Measurements from ENCODE around the gene LAG3.

The LAG3 gene

GRCh38 chr12:6791931-6792520 is 19.7 kb downstream of the LAG3 start:
- no peak for DNase-seq

DNA sequence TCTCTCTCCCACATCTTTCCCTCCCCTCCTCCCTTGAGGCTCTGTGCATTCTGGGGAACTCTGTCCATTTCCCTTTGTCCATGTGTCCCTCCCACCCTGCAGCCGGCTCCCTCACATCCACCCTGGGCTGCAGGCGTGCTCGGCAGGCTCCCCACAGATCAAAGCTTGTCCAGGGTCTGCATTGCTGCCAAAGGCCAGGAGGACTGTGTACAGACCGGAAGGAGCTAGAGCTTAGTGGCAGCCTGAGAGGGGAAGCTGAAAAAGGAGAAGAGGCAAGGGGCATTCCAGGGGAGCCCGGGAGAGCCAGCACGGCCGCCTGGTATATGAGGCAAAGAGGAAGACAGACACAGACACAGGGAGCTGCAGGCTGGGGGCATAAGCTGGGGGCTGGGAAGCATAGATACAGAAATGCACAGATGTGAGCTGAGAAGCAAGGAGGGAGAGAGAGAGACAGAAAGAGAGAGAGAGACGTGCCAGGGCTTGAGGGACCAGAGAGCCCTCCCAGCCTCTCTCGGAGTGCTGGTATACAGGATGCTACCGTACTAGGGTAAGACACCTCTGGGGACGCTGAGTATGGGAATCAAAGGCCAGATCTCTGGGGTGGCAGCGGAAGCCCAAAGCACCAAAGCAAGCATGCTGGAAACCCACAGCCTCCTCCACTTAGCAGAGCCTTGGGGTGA is 20.3 kb downstream of the LAG3 start:
- no peak for DNase-seq

DNA sequence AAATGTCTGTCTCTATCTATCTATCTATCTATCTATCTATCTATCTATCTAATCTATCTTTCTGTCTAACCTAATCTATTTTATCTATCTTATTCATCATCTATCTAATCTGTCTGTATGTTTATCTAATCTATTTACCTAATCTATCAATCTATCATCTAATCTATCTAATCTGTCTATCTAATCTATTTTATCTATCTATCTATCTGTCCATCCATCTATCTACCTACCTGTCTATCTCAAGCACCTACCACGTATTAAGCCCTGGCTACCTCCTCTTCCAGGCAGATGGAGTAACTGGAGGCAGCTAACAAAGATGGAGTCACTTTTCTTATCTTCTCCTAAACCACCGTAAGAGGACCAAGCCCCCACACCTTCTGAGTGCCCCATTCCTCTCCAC is 22.8 kb downstream of the LAG3 start:
- no peak for DNase-seq

- DNase-seq, result no peak
Observed at GRCh38 chr12:6796576-6796975, 24.3 kb downstream of the LAG3 start.

- no peak for DNase-seq
Observed at GRCh38 chr12:6799147-6799546, 26.8 kb downstream of the LAG3 start.

DNA sequence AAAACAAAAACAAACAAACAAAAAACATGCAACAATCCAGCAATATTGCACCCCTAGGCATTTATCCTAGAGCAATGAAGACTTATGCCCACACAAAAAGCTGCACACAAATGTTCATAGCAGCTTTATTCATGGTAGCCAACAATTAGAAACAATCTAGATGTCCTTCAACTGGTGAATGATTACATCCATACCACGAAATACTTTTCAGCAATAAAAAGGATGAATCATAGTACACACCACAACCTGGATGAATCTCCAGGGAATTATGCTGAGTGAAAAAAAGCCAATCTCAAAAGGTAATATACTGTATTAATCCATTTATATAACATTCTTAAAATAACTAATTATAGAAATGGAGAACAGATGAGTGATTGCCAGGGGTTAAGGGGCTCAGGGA is 34.9 kb downstream of the LAG3 start:
- DNase-seq, result no peak

GRCh38 chr12:6809056-6809455 is 36.7 kb downstream of the LAG3 start:
- no peak for DNase-seq

DNA sequence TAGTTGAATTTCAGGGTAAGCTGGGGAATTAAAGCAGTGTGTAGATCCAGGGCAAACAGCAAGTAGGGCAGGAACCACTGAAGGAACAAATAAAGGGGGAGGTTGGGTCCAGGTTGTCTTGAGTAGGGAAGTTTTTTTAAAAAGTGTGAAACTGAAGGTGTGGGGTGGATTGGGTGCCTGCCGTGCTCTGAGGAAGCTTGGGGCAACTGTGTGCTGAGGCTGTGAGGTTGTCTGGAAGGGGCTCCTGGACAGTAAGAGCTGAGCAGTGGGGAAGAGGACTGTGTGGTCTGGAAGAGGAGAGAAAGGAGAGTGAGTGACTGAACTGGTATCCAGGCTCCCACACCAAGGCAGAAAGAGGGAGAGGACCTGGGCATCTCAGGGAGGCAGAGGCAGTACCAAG is 38.4 kb downstream of the LAG3 start:
- no peak for DNase-seq

DNA sequence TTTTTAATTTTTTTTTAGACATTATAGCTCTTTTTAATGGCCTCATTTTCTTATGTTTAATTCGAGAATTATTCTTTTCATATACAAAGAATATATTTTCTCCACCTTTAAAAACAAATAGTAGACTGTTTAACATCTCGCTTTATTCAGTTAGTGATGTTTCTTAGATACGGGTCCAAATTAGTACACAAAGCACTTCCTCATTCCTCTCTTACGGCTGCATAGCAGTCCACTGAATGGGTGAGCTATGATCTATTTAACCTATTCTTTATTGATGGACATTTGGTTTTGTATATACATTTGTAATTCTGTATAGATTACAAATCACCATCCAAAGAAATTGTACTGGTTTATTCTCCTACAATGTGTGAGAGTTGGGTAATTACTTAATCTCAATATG is 41.0 kb downstream of the LAG3 start:
- DNase-seq, result no peak

- no peak for DNase-seq
Observed at GRCh38 chr12:6816598-6816997, 44.3 kb downstream of the LAG3 start.

GRCh38 chr12:6817098-6817497 is 44.8 kb downstream of the LAG3 start:
- DNase-seq, result no peak

DNA sequence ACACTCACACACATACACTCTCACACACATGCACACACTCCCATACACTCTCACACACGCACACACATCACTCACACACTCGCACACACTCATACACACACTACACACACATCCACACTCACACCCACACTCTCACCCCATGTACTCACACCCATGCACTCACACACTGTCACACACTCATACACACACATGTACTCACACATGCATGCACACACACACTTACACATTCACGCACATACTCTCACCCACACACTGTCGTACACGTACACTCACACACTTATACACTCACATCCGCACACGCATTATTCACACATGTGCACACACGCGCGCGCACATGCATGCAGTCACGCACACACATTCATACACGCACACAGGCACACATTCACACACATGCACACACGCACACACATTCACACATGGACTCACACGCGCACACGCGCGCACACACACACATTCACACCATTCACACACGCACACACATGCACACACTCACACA is 45.4 kb downstream of the LAG3 start:
- DNase-seq, result no peak

GRCh38 chr12:6818222-6818621 is 45.9 kb downstream of the LAG3 start:
- DNase-seq, result no peak

DNA sequence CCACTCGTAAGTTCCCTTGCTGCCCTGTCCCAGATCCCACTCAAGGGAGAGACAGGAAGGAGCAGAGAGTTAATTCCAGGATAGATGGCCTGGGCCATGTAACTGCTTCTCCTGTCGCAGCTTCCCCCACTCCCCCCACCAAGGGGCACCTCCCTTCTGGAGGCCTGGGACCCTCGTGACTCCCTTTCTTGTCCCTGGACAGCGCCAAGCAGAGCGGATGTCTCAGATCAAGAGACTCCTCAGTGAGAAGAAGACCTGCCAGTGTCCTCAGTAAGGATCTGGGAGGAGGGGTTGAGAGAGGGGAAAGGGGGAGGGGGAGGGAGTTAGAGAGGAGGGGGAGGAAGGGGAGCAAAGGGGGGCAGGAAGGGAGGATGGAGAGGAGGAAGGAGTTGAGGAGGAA is 46.3 kb downstream of the LAG3 start:
- DNase-seq, result no peak

GRCh38 chr12:6819106-6820030 is 47.0 kb downstream of the LAG3 start:
- no peak for DNase-seq

DNA sequence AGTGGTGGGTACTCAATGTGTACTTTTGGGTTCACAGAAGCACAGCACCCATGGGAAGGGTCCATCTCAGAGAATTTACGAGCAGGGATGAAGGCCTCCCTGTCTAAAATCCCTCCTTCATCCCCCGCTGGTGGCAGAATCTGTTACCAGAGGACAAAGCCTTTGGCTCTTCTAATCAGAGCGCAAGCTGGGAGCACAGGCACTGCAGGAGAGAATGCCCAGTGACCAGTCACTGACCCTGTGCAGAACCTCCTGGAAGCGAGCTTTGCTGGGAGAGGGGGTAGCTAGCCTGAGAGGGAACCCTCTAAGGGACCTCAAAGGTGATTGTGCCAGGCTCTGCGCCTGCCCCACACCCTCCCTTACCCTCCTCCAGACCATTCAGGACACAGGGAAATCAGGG is 47.8 kb downstream of the LAG3 start:
- DNase-seq, result no peak

DNA sequence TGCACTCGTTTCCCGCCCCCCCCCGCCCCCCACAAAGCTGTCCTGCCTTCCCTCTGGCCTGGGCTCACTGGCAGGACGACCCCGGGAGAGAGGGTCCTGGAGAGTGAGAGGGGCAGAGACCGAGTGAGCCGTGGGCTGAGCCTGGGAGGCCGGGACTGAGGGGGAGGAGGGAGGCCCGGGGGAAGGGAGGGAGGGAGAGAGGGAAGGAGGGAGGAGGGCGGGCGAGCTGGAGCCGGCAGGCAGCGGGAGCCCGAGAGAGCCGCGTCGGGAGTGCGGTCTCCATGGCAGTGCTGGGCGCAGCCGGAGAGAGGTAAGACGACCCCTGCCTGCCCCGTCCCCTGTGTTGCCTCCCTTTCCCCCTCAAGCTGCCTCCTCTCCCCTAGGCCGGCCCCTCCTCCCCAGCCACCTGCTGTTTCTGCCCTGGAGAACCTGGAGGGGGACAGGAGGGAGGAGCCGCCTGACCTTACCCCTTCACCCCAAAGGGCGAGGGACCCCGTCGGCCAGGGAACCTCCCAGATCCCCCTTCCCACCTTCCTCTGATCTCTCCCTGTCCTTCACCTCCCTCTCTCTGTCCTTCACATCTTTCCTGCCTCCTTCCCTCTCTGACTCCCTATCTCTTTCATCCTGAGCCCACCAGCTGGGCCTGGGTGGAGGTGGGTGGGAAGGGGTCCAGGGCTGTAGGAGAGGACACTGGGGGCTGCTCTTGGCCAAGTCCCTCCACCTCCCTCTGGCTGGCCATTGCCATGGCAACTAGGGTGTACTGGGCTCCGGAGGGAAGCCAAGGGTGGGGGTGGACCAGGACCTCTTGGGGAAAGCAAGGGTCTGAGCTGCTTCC is 49.5 kb downstream of the LAG3 start, which contains the start of gene GPR162:
GPR162 (plus strand) TSS at position 231 of the 835 bp plus-strand sequence. CDS start 2,078 bp downstream, outside the sequence.
- DNase-seq, result peak; percentile 15 to 58

DNA sequence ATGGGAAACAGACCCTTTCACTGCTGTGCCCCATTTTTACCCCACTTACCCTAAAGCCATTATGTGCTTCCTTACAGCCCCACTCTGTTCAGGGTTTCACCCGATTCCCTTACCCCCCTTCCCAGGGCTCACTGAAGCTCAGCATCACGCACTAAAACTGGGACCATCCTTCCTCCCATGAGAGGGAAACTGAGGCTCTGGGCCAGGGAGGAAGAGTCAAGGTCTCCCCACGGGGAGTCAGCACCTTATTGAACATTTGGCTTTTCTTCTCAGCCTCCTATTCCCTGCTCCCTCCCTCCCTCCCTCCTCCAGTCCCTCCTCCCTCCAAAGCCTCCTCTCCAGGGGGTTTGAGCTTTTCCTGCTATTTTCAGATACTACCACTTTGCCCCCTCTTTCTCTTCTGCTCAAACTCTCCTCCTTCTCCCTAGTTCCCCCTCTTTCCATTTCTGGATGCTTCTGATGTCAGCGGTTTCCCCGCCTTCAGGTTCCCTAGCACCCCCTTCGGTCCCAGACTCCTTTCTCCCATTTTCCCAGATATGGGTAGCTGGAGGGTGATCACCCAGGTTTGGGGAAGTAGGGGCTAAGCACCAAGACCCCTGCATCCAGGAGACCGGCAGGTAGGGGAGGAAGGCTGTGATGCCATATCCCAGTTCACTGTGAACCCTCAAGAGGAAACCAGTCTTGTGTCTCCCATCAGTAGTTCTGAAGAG is 50.3 kb downstream of the LAG3 start:
- DNase-seq, result no peak

DNA sequence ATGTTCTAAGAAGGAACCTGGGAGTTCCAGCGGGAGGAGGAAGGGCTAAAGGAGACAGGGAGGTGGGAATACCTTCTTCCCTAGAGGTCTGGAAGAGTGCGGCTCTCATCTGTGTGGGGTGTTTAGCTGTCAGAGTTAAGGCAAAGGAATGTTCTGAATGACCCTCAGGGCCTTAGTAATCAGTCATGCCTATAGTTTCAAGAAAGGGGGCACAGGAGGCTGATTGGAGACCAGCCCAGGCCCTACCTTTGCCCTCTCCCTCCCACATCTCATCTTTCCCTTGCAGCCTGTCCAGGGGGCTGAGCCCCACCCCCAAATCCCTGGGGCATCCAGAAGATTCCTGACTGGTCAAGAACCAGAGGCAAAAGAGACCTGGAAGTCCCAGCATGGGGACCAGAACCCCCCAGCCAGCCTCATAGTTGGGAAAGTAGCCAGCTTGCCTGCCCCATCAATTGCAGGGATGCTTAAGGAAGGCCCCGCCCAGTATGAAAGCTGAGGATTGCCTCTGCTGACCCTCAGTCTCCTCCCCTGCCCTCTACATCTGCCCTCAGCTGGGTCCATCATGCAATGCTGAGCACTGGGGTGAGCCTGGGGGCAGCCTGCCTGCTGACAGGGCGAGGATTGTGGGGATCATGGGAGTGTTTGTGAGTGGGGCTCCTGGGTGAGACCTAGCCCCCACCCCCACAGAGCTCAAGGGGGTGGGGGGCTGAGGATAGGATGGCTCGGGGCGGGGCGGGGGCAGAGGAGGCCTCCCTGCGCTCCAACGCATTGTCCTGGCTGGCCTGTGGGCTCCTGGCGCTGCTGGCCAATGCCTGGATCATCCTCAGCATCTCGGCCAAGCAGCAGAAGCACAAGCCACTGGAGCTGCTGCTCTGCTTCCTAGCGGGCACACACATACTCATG is 51.1 kb downstream of the LAG3 start:
- DNase-seq, result no peak

- DNase-seq, result no peak
Observed at GRCh38 chr12:6824085-6824775, 51.9 kb downstream of the LAG3 start.
